NT2/D1 (cell line): ENCODE results near the gene PDE7B.
"Not testable (repeated sequence)": the region's sequence is repeated elsewhere in the genome, so short reads cannot be mapped to it uniquely, and the experiment has no call there.

Experiments
- DNase-seq: peaks from one replicate; pipeline ENCODE4 v3.0.0-alpha.2; 2011; ENCODE audit warnings: low read depth, low spot score
- H3K27me3 ChIP-seq: 2 replicates; pipeline ENCODE4 v1.6.0; 2011; ENCODE audit warnings: mild to moderate bottlenecking; ENCODE audit not compliant: insufficient read length, insufficient read depth
- H3K36me3 ChIP-seq: 2 replicates; pipeline ENCODE4 v1.6.1; 2011; ENCODE audit warnings: mild to moderate bottlenecking, low read length, mixed read lengths; ENCODE audit not compliant: insufficient read depth, insufficient read length
- H3K4me1 ChIP-seq: 2 replicates; pipeline ENCODE4 v1.5.1; 2011; ENCODE audit not compliant: insufficient read depth, insufficient read length
- H3K4me3 ChIP-seq: 2 replicates; pipeline ENCODE4 v1.5.1; 2011; ENCODE audit warnings: low read depth; ENCODE audit not compliant: insufficient read length
- H3K9ac ChIP-seq: 2 replicates; pipeline ENCODE4 v1.6.0; 2011; ENCODE audit warnings: low read depth; ENCODE audit not compliant: insufficient read length
- H3K9me3 ChIP-seq: 2 replicates; pipeline ENCODE4 v1.5.1; 2011; ENCODE audit warnings: mild to moderate bottlenecking, low read length; ENCODE audit not compliant: insufficient read depth
- SUZ12 ChIP-seq: IDR thresholded peaks from 2 replicates; pipeline ENCODE4 v1.6.1; 2011; ENCODE audit not compliant: insufficient read length, insufficient read depth; ENCODE audit errors: extremely low read depth
- YY1 ChIP-seq: IDR thresholded peaks from 2 replicates; pipeline ENCODE4 v1.6.1; 2011; ENCODE audit not compliant: insufficient read length, insufficient read depth
- ZNF274 ChIP-seq: IDR thresholded peaks from 2 replicates; pipeline ENCODE4 v1.6.1; 2011; ENCODE audit warnings: mild to moderate bottlenecking, low read depth, low read length

The PDE7B gene

GRCh38 chr6:135850882-135851281 lies 619 bp upstream of the PDE7B start:
- Histone ChIP-seq H3K27me3 (no peaks in the 10 kb centered on the region), H3K9me3 (no peaks in the 10 kb centered on the region), H3K4me3 (no peak overlapping the region), H3K36me3 (no peaks in the 10 kb centered on the region), H3K4me1 (no peaks in the 10 kb centered on the region), H3K9ac (no peak overlapping the region)
- DNase-seq = no peak
- TF ChIP-seq ZNF274 (no peak), YY1 (no peak)

DNA sequence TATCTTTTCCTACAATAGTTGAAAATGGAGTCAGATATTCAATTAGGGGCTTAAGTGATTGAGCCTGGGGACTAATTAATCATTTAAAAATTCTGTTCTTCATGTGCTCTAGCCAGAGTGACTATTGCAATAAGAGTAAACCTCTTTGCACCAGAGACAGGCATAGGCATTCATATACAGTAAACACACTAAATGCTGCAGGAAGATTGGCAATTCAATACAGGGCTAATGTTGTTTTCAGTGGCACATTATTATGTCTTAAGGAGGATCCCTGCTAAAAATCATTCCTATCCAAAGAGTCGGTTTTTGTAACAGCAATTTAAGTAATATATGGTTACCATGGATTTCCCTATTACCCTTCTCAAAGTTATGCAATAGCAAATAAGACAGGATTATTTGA lies 1.2 kb downstream of the PDE7B start:
- Histone ChIP-seq H3K4me1 (no peaks in the 10 kb centered on the region), H3K9ac (no peak overlapping the region), H3K4me3 (no peak overlapping the region), H3K9me3 (no peaks in the 10 kb centered on the region), H3K36me3 (no peaks in the 10 kb centered on the region), H3K27me3 (no peaks in the 10 kb centered on the region)
- no peak for DNase-seq
- TF ChIP-seq YY1 (no peak), SUZ12 (no peak), ZNF274 (no peak)

- no peaks in the 10 kb centered on the region for H3K4me1 ChIP-seq
- H3K27me3 ChIP-seq = no peaks in the 10 kb centered on the region
- H3K36me3 ChIP-seq = no peaks in the 10 kb centered on the region
- no peak for DNase-seq
- no peaks in the 10 kb centered on the region for H3K9me3 ChIP-seq
- no peak overlapping the region for H3K4me3 ChIP-seq
- no peak overlapping the region for H3K9ac ChIP-seq
- TF ChIP-seq ZNF274 (no peak), SUZ12 (no peak), YY1 (no peak)
Observed at GRCh38 chr6:135853227-135853626, 1.7 kb downstream of the PDE7B start.

GRCh38 chr6:135853986-135854385 lies 2.5 kb downstream of the PDE7B start:
- Histone ChIP-seq H3K36me3 (no peaks in the 10 kb centered on the region), H3K27me3 (no peaks in the 10 kb centered on the region), H3K9ac (no peak overlapping the region), H3K4me3 (no peak overlapping the region), H3K9me3 (no peaks in the 10 kb centered on the region), H3K4me1 (no peaks in the 10 kb centered on the region)
- no peak for TF ChIP-seq YY1
- TF ChIP-seq SUZ12 = no peak
- TF ChIP-seq ZNF274 = no peak
- no peak for DNase-seq

GRCh38 chr6:135854799-135855198 lies 3.3 kb downstream of the PDE7B start:
- no peak overlapping the region for H3K9ac ChIP-seq

DNA sequence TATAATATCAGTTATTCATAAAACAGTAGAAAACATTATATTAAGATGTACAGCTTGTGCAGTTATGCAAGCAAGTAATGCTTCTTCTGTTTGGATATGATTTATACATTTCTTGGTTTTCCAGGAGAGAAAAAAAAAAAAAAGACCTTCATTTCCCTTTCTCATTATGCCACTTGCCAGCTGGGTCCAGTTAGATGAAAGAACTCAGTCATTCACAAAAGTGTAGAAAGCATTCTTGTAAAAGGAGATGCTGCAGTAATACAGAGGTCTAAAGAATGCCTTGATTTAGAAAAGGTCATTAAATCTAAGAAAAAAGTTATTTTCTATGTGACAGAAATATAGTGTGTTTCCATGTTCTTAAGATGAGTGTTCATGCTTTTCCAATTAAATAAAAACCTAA lies 7.4 kb downstream of the PDE7B start:
- TF ChIP-seq YY1 (no peak), ZNF274 (no peak), SUZ12 (no peak)
- H3K36me3 ChIP-seq = no peaks in the 10 kb centered on the region
- H3K4me3 ChIP-seq = no peak overlapping the region
- no peak overlapping the region for H3K9ac ChIP-seq
- no peaks in the 10 kb centered on the region for H3K4me1 ChIP-seq
- H3K9me3 ChIP-seq = no peaks in the 10 kb centered on the region
- no peaks in the 10 kb centered on the region for H3K27me3 ChIP-seq
- DNase-seq = no peak

More at GRCh38 chr6:135854799-135855198, 3.3 kb downstream of the PDE7B start:
- H3K27me3 ChIP-seq = no peaks in the 10 kb centered on the region
- TF ChIP-seq YY1 (no peak), ZNF274 (no peak), SUZ12 (no peak)
- DNase-seq = no peak
- H3K4me3 ChIP-seq = no peak overlapping the region
- H3K4me1 ChIP-seq = no peaks in the 10 kb centered on the region
- H3K9me3 ChIP-seq = no peaks in the 10 kb centered on the region
- H3K36me3 ChIP-seq = no peaks in the 10 kb centered on the region

GRCh38 chr6:135860361-135860760 lies 8.9 kb downstream of the PDE7B start:
- no peaks in the 10 kb centered on the region for H3K27me3 ChIP-seq
- TF ChIP-seq YY1 (no peak), ZNF274 (no peak), SUZ12 (no peak)

GRCh38 chr6:135861189-135861588 lies 9.7 kb downstream of the PDE7B start:
- Histone ChIP-seq H3K36me3 (no peaks in the 10 kb centered on the region), H3K27me3 (no peaks in the 10 kb centered on the region), H3K9ac (no peak overlapping the region), H3K4me1 (no peaks in the 10 kb centered on the region), H3K9me3 (no peaks in the 10 kb centered on the region), H3K4me3 (no peak overlapping the region)
- DNase-seq = no peak
- TF ChIP-seq SUZ12 (no peak), ZNF274 (no peak), YY1 (no peak)

More at GRCh38 chr6:135860361-135860760, 8.9 kb downstream of the PDE7B start:
- no peak overlapping the region for H3K4me3 ChIP-seq
- H3K9me3 ChIP-seq = no peaks in the 10 kb centered on the region
- no peaks in the 10 kb centered on the region for H3K4me1 ChIP-seq
- no peaks in the 10 kb centered on the region for H3K36me3 ChIP-seq
- DNase-seq = no peak
- no peak overlapping the region for H3K9ac ChIP-seq

DNA sequence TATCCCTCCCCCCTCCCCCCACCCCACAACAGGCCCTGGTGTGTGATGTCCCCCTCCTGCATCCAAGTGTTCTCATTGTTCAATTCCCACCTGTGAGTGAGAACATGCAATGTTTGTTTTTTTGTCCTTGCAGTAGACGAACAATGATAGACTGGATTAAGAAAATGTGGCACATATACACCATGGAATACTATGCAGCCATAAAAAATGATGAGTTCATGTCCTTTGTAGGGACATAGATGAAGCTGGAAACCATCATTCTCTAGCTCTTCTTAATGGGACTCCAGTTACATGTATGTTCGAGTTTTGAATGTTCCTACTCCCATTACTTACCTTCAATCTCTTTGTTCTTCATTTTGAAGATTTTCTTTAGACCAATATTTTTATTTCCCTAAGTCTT lies 13.4 kb downstream of the PDE7B start:
- H3K9me3 ChIP-seq, H3K36me3 ChIP-seq, H3K27me3 ChIP-seq, H3K4me1 ChIP-seq, H3K4me3 ChIP-seq, H3K9ac ChIP-seq, DNase-seq: not testable (repeated sequence)
